ENCODE results near the gene KNSTRN. TPM values are rescaled to one million over a fixed set of nuclear protein-coding genes. Genes with fewer than 3 reads are reported as not detected.

Gene KNSTRN
- total and polyA plus RNA-seq, 2 of the 8 experiments (the other 6 are each of a cell fraction or from before 2014, with no cell fraction given) = 25.1 to 79.4 TPM

- no peak overlapping the region for H3K23ac ChIP-seq (ENCODE audit: insufficient read length)
- no peak overlapping the region for H4K91ac ChIP-seq (replicated peaks; ENCODE audit: insufficient read length, low read length)
- no peaks in the 10 kb centered on the region for H3K9me3 ChIP-seq (ENCODE audit: insufficient read depth in 2 of 2, low read depth in 1 of 2, low read length in 1 of 2)
- no peak overlapping the region for H3K14ac ChIP-seq (ENCODE audit: insufficient read length)
- no peak for TF ChIP-seq TAF7 (optimal IDR thresholded peaks at IDR 0.05; ENCODE audit: borderline replicate concordance, low read depth, low read length)
- H2BK15ac ChIP-seq (ENCODE audit: low read length) = no peak overlapping the region
- H4K5ac ChIP-seq (ENCODE audit: insufficient read length, low read depth, low read length) = no peak overlapping the region
- FAIRE-seq = no peak
- no peaks in the 10 kb centered on the region for H3K36me3 ChIP-seq (ENCODE audit: control insufficient read depth in 2 of 4, insufficient read depth in 4 of 4, low read length in 3 of 4)
- H3K56ac ChIP-seq (replicated peaks; ENCODE audit: insufficient read length, low read depth, low read length) = no peak overlapping the region
- no peaks in the 10 kb centered on the region for H3K23me2 ChIP-seq (ENCODE audit: low read depth, low read length)
- H3K4me3 ChIP-seq (ENCODE audit: extremely low read depth in 1 of 4, insufficient read depth in 2 of 4, low read depth in 3 of 4, low read length in 4 of 4) = no peak overlapping the region
- no peak overlapping the region for H2BK20ac ChIP-seq (ENCODE audit: low read length)
- H3K4me1 ChIP-seq (replicated peaks in 1 of 4; ENCODE audit: control insufficient read depth in 3 of 4, insufficient read depth in 4 of 4, low read length in 3 of 4) = no peaks in the 10 kb centered on the region
- H3K9ac ChIP-seq (replicated peaks in 1 of 4; ENCODE audit: extremely low read depth in 1 of 4, low read depth in 3 of 4, low read length in 3 of 4) = no peak overlapping the region
- H2BK5ac ChIP-seq (ENCODE audit: low read depth, low read length) = no peak overlapping the region
- DNase-seq (ENCODE audit: low read depth in 1 of 2, low spot score in 2 of 2) = no peak
- H2AK5ac ChIP-seq (ENCODE audit: low read depth, low read length) = no peak overlapping the region
- H2BK12ac ChIP-seq (ENCODE audit: low read depth, low read length) = no peak overlapping the region
- POLR2A ChIA-PET (ENCODE audit: partially characterized antibody) = interaction anchor here (0.7 to 1.6 kb wide), 3 partner anchors 14 to 26 kb away, joined by 3 to 4 read pairs (median 3); partner anchors contain the start of gene KNSTRN
- H4K20me1 ChIP-seq (replicated peaks in 1 of 2; ENCODE audit: control insufficient read depth in 1 of 2, insufficient read depth in 2 of 2, low read length in 2 of 2) = peaks cover 0 to 4% of the 10 kb centered on the region in 2 experiments
- no peak overlapping the region for H3K18ac ChIP-seq (ENCODE audit: extremely low read depth, low read length)
- H3K27me3 ChIP-seq (replicated peaks in 1 of 4; ENCODE audit: control insufficient read depth in 3 of 4, extremely low read depth in 1 of 4, insufficient read depth in 3 of 4, low read length in 3 of 4) = no peaks in the 10 kb centered on the region
- H3K79me2 ChIP-seq (ENCODE audit: control insufficient read depth in 1 of 2, insufficient read depth in 2 of 2, low read length in 2 of 2) = no peaks in the 10 kb centered on the region
- no peak overlapping the region for H3K4me2 ChIP-seq (ENCODE audit: insufficient read depth in 1 of 2, low read depth in 2 of 2, low read length in 2 of 2)
- no peak overlapping the region for H2AFZ ChIP-seq (ENCODE audit: low read length)
- no peaks in the 10 kb centered on the region for H3K79me1 ChIP-seq (ENCODE audit: low read depth, low read length)
- WGBS, 2 experiments (ENCODE audit: extremely low coverage in 1 of 2, insufficient coverage in 1 of 2, insufficient read length in 1 of 2, insufficient replicate concordance in 2 of 2, low coverage in 1 of 2, low lambda C conversion rate in 2 of 2, missing lambda C conversion rate in 1 of 2) = 80% methylated on average over 7 of the region's 7 CpGs; no CpG with 5 or more reads in 1 of the 2 experiments
- CTCF ChIA-PET (ENCODE audit: partially characterized antibody) = interaction anchor here (1.4 kb wide), 1 partner anchor 63 kb away, joined by 4 read pairs; no protein-coding TSS in a partner anchor
- H4K8ac ChIP-seq (ENCODE audit: extremely low read depth, insufficient read depth, low read length) = no peak overlapping the region
- H2BK120ac ChIP-seq (replicated peaks; ENCODE audit: low read depth, low read length) = no peak overlapping the region
- H3K27ac ChIP-seq (ENCODE audit: low read depth, low read length) = no peak overlapping the region
- H3K4ac ChIP-seq (replicated peaks; ENCODE audit: insufficient read length, low read depth, low read length) = no peak overlapping the region
Observed at GRCh38 chr15:40399370-40399769, 16.8 kb downstream of the KNSTRN start.

Data from H1 (cell line).